A549 (cell line): ENCODE results near the gene GSTM5. TPM values are rescaled to one million over a fixed set of nuclear protein-coding genes. Genes with fewer than 3 reads are reported as not detected.
"Not testable (repeated sequence)": the region's sequence is repeated elsewhere in the genome, so short reads cannot be mapped to it uniquely, and the experiment has no call there.

Source experiments
- ATAC-seq, 2 experiments: fragments of 200-7000 bp in 1 of 2; fragments of >200 bp in 1 of 2; cut with Nextera tagmentation in 1 of 2; cut with Tn5 transposase in 1 of 2; 3 replicates each; pipeline versions ENCODE4 v1.8.0 to v1.9.1; 2018 to 2020; ENCODE audit warnings: mild to moderate bottlenecking in 1 of 2, moderate library complexity in 1 of 2
- CTCF ChIA-PET: fragments of 300-600 bp; sonication (Branson Sonifier 250); formaldehyde crosslinking; extraction: SDS; loops from one replicate; lab custom pipeline; 2021; ENCODE audit warnings: antibody characterized with exemption, inconsistent platforms; lab: Yijun Ruan, JAX
- POLR2A ChIA-PET: fragments of 350-600 bp; formaldehyde crosslinking; extraction: SDS; loops from one replicate; lab custom pipeline; 2021; ENCODE audit warnings: antibody characterized with exemption, inconsistent platforms; lab: Yijun Ruan, JAX
- DNase-seq, 2 experiments: peaks; one replicate each; pipeline versions ENCODE4 v3.0.0 to v3.0.0-alpha.2; 2011 to 2016; ENCODE audit warnings: low read depth in 1 of 2, low spot score in 1 of 2
- FAIRE-seq: peaks from 2 replicates; lab custom pipeline; 2011; peaks lifted over from hg19 to GRCh38; lab: Jason Lieb, UNC
- H3K27ac ChIP-seq, 2 experiments: fragments of >200 bp; sonication (Bioruptor Twin); formaldehyde crosslinking; 3 replicates each; pipeline ENCODE4 v1.5.1; 2016 to 2017
- H3K4me1 ChIP-seq: fragments of >200 bp; sonication (Bioruptor Twin); formaldehyde crosslinking; 3 replicates; pipeline ENCODE4 v1.6.1; 2016
- H3K4me2 ChIP-seq: fragments of >200 bp; sonication (Bioruptor Twin); formaldehyde crosslinking; 3 replicates; pipeline ENCODE4 v1.6.1; 2016
- H3K4me3 ChIP-seq: fragments of >200 bp; sonication (Bioruptor Twin); formaldehyde crosslinking; 3 replicates; pipeline ENCODE4 v1.5.1; 2016
- H3K9me3 ChIP-seq: fragments of >200 bp; sonication (Bioruptor Twin); formaldehyde crosslinking; 3 replicates; pipeline ENCODE4 v1.6.1; 2016
- CHD4 ChIP-seq: fragments of 200-600 bp; sonication (generic); IDR thresholded peaks from 2 replicates; pipeline ENCODE4 v1.6.1; 2016; ENCODE audit warnings: antibody characterized with exemption, mild to moderate bottlenecking, borderline replicate concordance
- CTCF ChIP-seq: fragments of >200 bp; sonication (Bioruptor Twin); formaldehyde crosslinking; IDR thresholded peaks from 3 replicates; pipeline ENCODE4 v1.5.1; 2016
- EHF ChIP-seq: fragments of 250-450 bp; sonication (Bioruptor Pico); IDR thresholded peaks from 2 replicates; pipeline ENCODE4 v1.5.0; 2020; ENCODE audit warnings: mild to moderate bottlenecking
- EHMT2 ChIP-seq: fragments of 200-600 bp; sonication (generic); IDR thresholded peaks from 2 replicates; pipeline ENCODE4 v1.6.1; 2016; ENCODE audit warnings: antibody characterized with exemption, low read depth, mild to moderate bottlenecking, moderate library complexity
- ELK1 ChIP-seq: fragments of 150-350 bp; IDR thresholded peaks from 2 replicates; pipeline ENCODE4 v1.6.1; 2014; ENCODE audit warnings: low read depth, mild to moderate bottlenecking, low read length
- ESRRA ChIP-seq: fragments of 150-350 bp; IDR thresholded peaks from 2 replicates; pipeline ENCODE4 v1.6.1; 2014; ENCODE audit warnings: mild to moderate bottlenecking, low read length, borderline replicate concordance
- FOSB ChIP-seq: fragments of 250-450 bp; sonication (Bioruptor Pico); IDR thresholded peaks from 2 replicates; pipeline ENCODE4 v1.5.0; 2020; ENCODE audit warnings: mild to moderate bottlenecking, moderate library complexity
- FOXS1 ChIP-seq: fragments of 250-450 bp; sonication (Bioruptor Pico); IDR thresholded peaks from 2 replicates; pipeline ENCODE4 v1.5.0; 2020; ENCODE audit warnings: mild to moderate bottlenecking, moderate library complexity
- HES2 ChIP-seq: fragments of >200 bp; sonication (Bioruptor Twin); formaldehyde crosslinking; IDR thresholded peaks from 2 replicates; pipeline ENCODE4 v1.6.1; 2016
- HOXB5 ChIP-seq: fragments of 250-450 bp; sonication (Bioruptor Pico); IDR thresholded peaks from 2 replicates; pipeline ENCODE4 v1.5.0; 2020; ENCODE audit warnings: mild to moderate bottlenecking, moderate library complexity
- JUNB ChIP-seq: fragments of >200 bp; sonication (Bioruptor Twin); formaldehyde crosslinking; IDR thresholded peaks from 2 replicates; pipeline ENCODE4 v1.6.1; 2016
- MAFK ChIP-seq: fragments of 450-650 bp; IDR thresholded peaks from 2 replicates; pipeline ENCODE4 v1.6.1; 2014; ENCODE audit not compliant: partially characterized antibody
- NPAS2 ChIP-seq: fragments of 250-450 bp; sonication (Bioruptor Pico); IDR thresholded peaks from 2 replicates; pipeline ENCODE4 v1.8.0; 2022; ENCODE audit warnings: mild to moderate bottlenecking, moderate library complexity, borderline replicate concordance
- NR3C1 ChIP-seq: fragments of >200 bp; sonication (Bioruptor Twin); formaldehyde crosslinking; IDR thresholded peaks from 3 replicates; pipeline ENCODE4 v1.6.1; 2017
- PHF8 ChIP-seq: fragments of 200-600 bp; sonication (generic); IDR thresholded peaks from 2 replicates; pipeline ENCODE4 v1.6.1; 2016; ENCODE audit warnings: low read depth, mild to moderate bottlenecking, antibody characterized with exemption, moderate library complexity, borderline replicate concordance
- POLR2A ChIP-seq: IDR thresholded peaks from 2 replicates; pipeline ENCODE4 v1.6.1; 2012; ENCODE audit warnings: mild to moderate bottlenecking, low read length
- RAD21 ChIP-seq, 2 experiments: fragments of >200 bp in 1 of 2; sonication (Bioruptor Twin) in 1 of 2; formaldehyde crosslinking in 1 of 2; IDR thresholded peaks in 1 of 2; conservative IDR thresholded peaks in 1 of 2; 2 replicates in 1 of 2; 3 replicates in 1 of 2; pipeline ENCODE4 v1.6.1; 2012 to 2018; ENCODE audit warnings: inconsistent platforms in 1 of 2
- SREBF2 ChIP-seq: fragments of 450-650 bp; IDR thresholded peaks from 2 replicates; pipeline ENCODE4 v1.6.1; 2014; ENCODE audit warnings: mild to moderate bottlenecking, moderate library complexity
- WGBS: methylation state at CpG from one replicate; pipeline ENCODE4 v1.1.6; 2017; ENCODE audit errors: missing lambda C conversion rate; 5-methylcytosine and 5-hydroxymethylcytosine counted together
- polyA plus RNA-seq, 4 experiments: library from polyadenylated mRNA; depleted of rRNA in 3 of 4; stranded (reverse); fragments of >200 nt; fragmentation: RNase III in 1 of 4; extraction: RNeasy Plus Mini Kit Qiagen cat#74134 plus additional on column Dnase treatment in 1 of 4; gene quantifications; 2 replicates in 3 of 4; 3 replicates in 1 of 4; pipeline ENCODE4 v1.2.3, GENCODE V29; 2011 to 2017

The GSTM5 gene
- polyA plus RNA-seq, 2 of the 4 experiments (the other 2 are of a cell fraction) = not detected

GRCh38 chr1:109697066-109697465 lies 15.0 kb upstream of the GSTM5 start:
- Histone ChIP-seq H3K4me2 (no peak overlapping the region), H3K9me3 (no peaks in the 10 kb centered on the region), H3K27ac (no peak overlapping the region)
- CTCF ChIA-PET = no interaction called here
- TF ChIP-seq HES2 (no peak), NPAS2 (no peak), HOXB5 (CRISPR knock-in tag) (no peak)
- TF ChIP-seq, all 56 proteins: peak for 0
- FAIRE-seq (no peak), DNase-seq (no peak), ATAC-seq (no peak)
- POLR2A ChIA-PET = no interaction called here
- Histone ChIP-seq H3K4me3 (no peak overlapping the region), H3K4me1 (no peaks in the 10 kb centered on the region)
- no CpG with 5 or more reads among the region's 4 CpGs for WGBS

- H3K4me1 ChIP-seq, FAIRE-seq, CTCF ChIA-PET, H3K4me2 ChIP-seq, POLR2A ChIA-PET, H3K4me3 ChIP-seq, H3K27ac ChIP-seq, H3K9me3 ChIP-seq, DNase-seq, ATAC-seq: not testable (repeated sequence)
- WGBS = no CpG with 5 or more reads among the region's 4 CpGs
These were observed 14.2 kb upstream of the GSTM5 start for GRCh38 chr1:109697861-109698260.

DNA sequence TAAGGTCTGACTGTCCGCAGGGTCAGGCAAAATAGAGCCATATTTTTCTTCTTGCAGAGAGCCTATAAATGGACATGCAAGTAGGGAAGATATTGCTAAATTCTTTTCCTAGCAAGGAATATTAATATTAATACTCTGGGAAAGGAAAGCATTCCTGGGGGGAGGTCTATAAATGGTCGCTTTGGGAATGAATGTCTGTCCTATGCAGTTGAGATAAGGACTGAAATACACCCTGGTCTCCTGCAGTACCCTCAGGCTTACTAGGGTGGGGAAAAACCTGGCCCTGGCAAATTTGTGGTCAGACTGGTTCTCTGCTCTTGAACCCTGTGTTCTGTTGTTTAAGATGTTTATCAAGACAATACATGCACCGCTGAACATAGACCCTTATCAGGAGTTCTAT lies 9.1 kb upstream of the GSTM5 start:
- H3K27ac ChIP-seq, H3K4me3 ChIP-seq, FAIRE-seq, H3K4me1 ChIP-seq, H3K9me3 ChIP-seq, H3K4me2 ChIP-seq, POLR2A ChIA-PET, CTCF ChIA-PET, DNase-seq, ATAC-seq: not testable (repeated sequence)
- WGBS = 71% methylated on average over 3 of the region's 3 CpGs

GRCh38 chr1:109704173-109704572 lies 7.9 kb upstream of the GSTM5 start:
- no peaks in the 10 kb centered on the region for H3K9me3 ChIP-seq
- FAIRE-seq (no peak), DNase-seq (peak in 1 of 2 experiments; percentile 12), ATAC-seq (0 out of 6 replicates have a peak, but pooled peaks of 1 of the 2 experiments have one; percentile 30)
- no peak overlapping the region for H3K4me2 ChIP-seq
- H3K27ac ChIP-seq = no peak overlapping the region
- H3K4me1 ChIP-seq = no peaks in the 10 kb centered on the region
- ChIA-PET CTCF (no interaction called here), POLR2A (no interaction called here)
- H3K4me3 ChIP-seq = no peak overlapping the region
- 36% methylated on average over 8 of the region's 8 CpGs for WGBS
- TF ChIP-seq RAD21 (conservative IDR thresholded peaks at IDR 0.05 in 1 of 2, IDR thresholded peaks at IDR 0.05 in 1 of 2) (peak; percentile 13 to 40; a peak in 2 of 5 replicates), CHD4 (no peak), SREBF2 (no peak)

DNA sequence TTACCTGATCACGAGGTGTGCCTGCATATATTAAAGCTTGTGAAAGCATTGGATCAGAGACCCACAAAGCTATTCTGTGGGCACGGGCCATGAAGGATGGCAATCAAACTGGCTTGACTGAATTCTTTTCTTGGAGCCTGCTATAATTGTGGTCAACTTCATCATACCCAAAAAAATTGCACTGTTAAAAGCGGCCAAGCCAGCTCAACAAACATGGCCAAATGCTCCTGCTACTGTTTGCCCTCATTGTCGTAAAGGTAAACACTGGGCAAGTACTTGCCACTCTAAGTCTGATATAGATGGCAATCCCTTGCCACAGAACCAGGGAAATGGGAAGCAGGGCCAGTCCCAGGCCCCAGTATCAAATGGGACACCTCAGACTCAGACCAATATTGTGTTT lies 6.6 kb upstream of the GSTM5 start:
- FAIRE-seq = no peak
- Histone ChIP-seq H3K9me3 (no peaks in the 10 kb centered on the region), H3K4me1 (no peaks in the 10 kb centered on the region), H3K4me2 (no peak overlapping the region), H3K27ac (no peak overlapping the region), H3K4me3 (no peak overlapping the region)
- TF ChIP-seq MAFK (no peak), FOXS1 (no peak), PHF8 (no peak), FOSB (CRISPR knock-in tag) (no peak), EHF (no peak), CTCF (no peak), EHMT2 (no peak), JUNB (no peak), ESRRA (no peak), NR3C1 (no peak), POLR2A (no peak), ELK1 (no peak)
- DNase-seq = no peak
- ChIA-PET POLR2A (interaction anchor here (0.6 kb wide), 1 partner anchor 23 kb away, joined by 3 read pairs; no protein-coding TSS in a partner anchor), CTCF (no interaction called here)
- ATAC-seq = no peak
- WGBS = 55% methylated on average over 4 of the region's 4 CpGs

GRCh38 chr1:109708949-109709348 lies 3.1 kb upstream of the GSTM5 start:
- CTCF ChIA-PET = interaction anchor here (0.7 kb wide), 1 partner anchor 11 kb away, joined by 3 read pairs; no protein-coding TSS in a partner anchor
- DNase-seq, H3K4me3 ChIP-seq, FAIRE-seq, H3K9me3 ChIP-seq, POLR2A ChIA-PET, H3K27ac ChIP-seq, H3K4me2 ChIP-seq, ATAC-seq, H3K4me1 ChIP-seq: not testable (repeated sequence)
- 88% methylated on average over 4 of the region's 4 CpGs for WGBS

DNA sequence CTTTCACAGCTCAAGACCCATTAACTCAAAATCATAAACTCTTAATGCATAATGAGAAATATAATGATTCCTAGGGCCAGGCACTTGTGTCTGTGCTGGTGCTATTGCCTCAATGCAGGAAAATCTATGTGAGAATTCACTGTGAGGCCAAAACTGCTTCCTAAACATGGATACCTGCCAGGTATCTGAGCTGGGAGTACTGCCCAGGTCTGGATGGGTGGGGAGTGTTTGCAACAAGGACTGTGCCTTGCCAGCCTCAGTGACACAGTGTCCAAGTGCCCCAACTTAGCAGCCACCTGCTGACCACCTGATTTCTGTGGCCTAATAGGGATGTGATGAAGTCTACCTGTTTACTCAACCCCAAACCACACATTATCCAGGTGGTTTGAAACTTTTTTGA lies 2.2 kb upstream of the GSTM5 start:
- H3K4me1 ChIP-seq, H3K27ac ChIP-seq, DNase-seq, FAIRE-seq, ATAC-seq, H3K4me3 ChIP-seq, POLR2A ChIA-PET, H3K4me2 ChIP-seq, H3K9me3 ChIP-seq: not testable (repeated sequence)
- CTCF ChIA-PET = interaction anchor here (0.7 kb wide), 1 partner anchor 10 kb away, joined by 3 read pairs; no protein-coding TSS in a partner anchor
